HCT116 (cell line): ENCODE data around the gene ADGRF4. TPM values are rescaled to one million over a fixed set of nuclear protein-coding genes. Genes with fewer than 3 reads are reported as not detected.

Experiments
- ATAC-seq: fragments of 200-7000 bp; cut with Tn5 transposase; 2 replicates; pipeline ENCODE4 v1.9.1; 2020; ENCODE audit warnings: mild to moderate bottlenecking, moderate library complexity
- BruUV-seq: library from RNA; stranded (reverse); fragments of 400-500 nt; replicated peaks from 2 replicates; lab custom pipeline; 2021; lab: Mats Ljungman, UMichigan
- CTCF ChIA-PET: fragments of 300-600 bp; sonication (Branson Sonifier 250); formaldehyde crosslinking; loops from one replicate; lab custom pipeline; 2021; ENCODE audit warnings: antibody characterized with exemption; lab: Charles Lee
- POLR2A ChIA-PET: fragments of 300-600, 350-600 bp; sonication (Branson Sonifier 250); formaldehyde crosslinking; loops from one replicate; lab custom pipeline; 2021; ENCODE audit warnings: antibody characterized with exemption; lab: Charles Lee
- RAD21 ChIA-PET, 2 experiments: fragments of 300-600 bp; sonication (Branson Sonifier 250); formaldehyde crosslinking; loops; one replicate each; lab custom pipeline; 2023; ENCODE audit warnings: low total read pairs in 2 of 2; ENCODE audit not compliant: uncharacterized antibody in 2 of 2, unreplicated experiment in 2 of 2, low non-redundant PET in 1 of 2; lab: Charles Lee
- DNase-seq: peaks from one replicate; pipeline ENCODE4 v3.0.0-alpha.2; 2010; ENCODE audit warnings: low read depth, low spot score
- H2AFZ ChIP-seq: fragments of 200-600 bp; shearing (Covaris generic), sonication (generic); 2 replicates; pipeline ENCODE4 v1.6.1; 2017; ENCODE audit warnings: low read depth, mixed run types, mixed read lengths, antibody characterized with exemption, low read length; ENCODE audit not compliant: poor library complexity, severe bottlenecking
- H3K27ac ChIP-seq: 2 replicates; pipeline ENCODE4 v1.5.1; 2012; ENCODE audit warnings: low read depth, low read length
- H3K27me3 ChIP-seq: fragments of 200-600 bp; sonication (generic); 2 replicates; pipeline ENCODE4 v1.6.1; 2016; ENCODE audit warnings: mixed run types, low read length, mixed read lengths; ENCODE audit not compliant: insufficient read depth
- H3K36me3 ChIP-seq, 2 experiments: fragments of 200-500 bp in 1 of 2; fragments of 200-600 bp in 1 of 2; sonication (Bioruptor generic) in 1 of 2; sonication (generic) in 1 of 2; 2 replicates each; pipeline versions ENCODE4 v1.5.1 to v1.6.1; 2014 to 2016; ENCODE audit warnings: low read length in 2 of 2, inconsistent platforms in 1 of 2, mixed read lengths in 1 of 2, mixed run types in 1 of 2; ENCODE audit not compliant: insufficient read depth in 2 of 2, control insufficient read depth in 1 of 2
- H3K4me1 ChIP-seq, 2 experiments: fragments of 200-600 bp in 1 of 2; sonication (generic) in 1 of 2; 2 replicates each; pipeline versions ENCODE4 v1.5.1 to v1.6.1; 2012 to 2017; ENCODE audit warnings: low read length in 2 of 2, inconsistent platforms in 1 of 2, mild to moderate bottlenecking in 1 of 2, mixed read lengths in 1 of 2, mixed run types in 1 of 2, moderate library complexity in 1 of 2; ENCODE audit not compliant: insufficient read depth in 2 of 2, control insufficient read depth in 1 of 2
- H3K4me2 ChIP-seq: fragments of 200-600 bp; sonication (generic); 2 replicates; pipeline ENCODE4 v1.6.1; 2017; ENCODE audit warnings: mixed run types, low read length, mixed read lengths
- H3K4me3 ChIP-seq, 2 experiments: fragments of 200-600 bp in 1 of 2; sonication (generic) in 1 of 2; replicated peaks in 1 of 2; 2 replicates each; pipeline ENCODE4 v1.5.1; 2011 to 2016; ENCODE audit warnings: low read length in 2 of 2, control low read depth in 1 of 2, low read depth in 1 of 2, mild to moderate bottlenecking in 1 of 2, mixed read lengths in 1 of 2, mixed run types in 1 of 2
- H3K79me2 ChIP-seq: fragments of 200-600 bp; sonication (generic); 2 replicates; pipeline ENCODE4 v1.6.1; 2017; ENCODE audit warnings: mild to moderate bottlenecking, mixed run types, low read length, moderate library complexity, mixed read lengths; ENCODE audit not compliant: insufficient read depth
- H3K9ac ChIP-seq: fragments of 200-600 bp; sonication (generic); 2 replicates; pipeline ENCODE4 v1.6.1; 2016; ENCODE audit warnings: low read length, mixed read lengths
- H3K9me2 ChIP-seq: fragments of 200-600 bp; sonication (generic), shearing (Covaris generic); 2 replicates; pipeline ENCODE4 v1.6.1; 2017; ENCODE audit warnings: mixed run types, mild to moderate bottlenecking, moderate library complexity; ENCODE audit not compliant: insufficient read depth
- H3K9me3 ChIP-seq, 2 experiments: fragments of 200-500 bp in 1 of 2; fragments of 200-600 bp in 1 of 2; sonication (Bioruptor generic) in 1 of 2; sonication (generic) in 1 of 2; 2 replicates each; pipeline ENCODE4 v1.6.1; 2014 to 2017; ENCODE audit warnings: low read length in 2 of 2, mixed read lengths in 2 of 2, inconsistent platforms in 1 of 2, low read depth in 1 of 2, mild to moderate bottlenecking in 1 of 2, mixed run types in 1 of 2, moderate library complexity in 1 of 2; ENCODE audit not compliant: control insufficient read depth in 1 of 2, insufficient read depth in 1 of 2
- H4K20me1 ChIP-seq: fragments of 200-600 bp; sonication (generic), shearing (Covaris generic); 2 replicates; pipeline ENCODE4 v1.6.1; 2017; ENCODE audit warnings: mixed run types, mild to moderate bottlenecking, moderate library complexity; ENCODE audit not compliant: insufficient read depth
- ATF3 ChIP-seq: IDR thresholded peaks from 2 replicates; pipeline ENCODE4 v1.6.1; 2012
- CBX3 ChIP-seq: IDR thresholded peaks from 2 replicates; pipeline ENCODE4 v1.6.1; 2012; ENCODE audit warnings: low read depth
- CEBPB ChIP-seq: IDR thresholded peaks from 2 replicates; pipeline ENCODE4 v1.6.1; 2012; ENCODE audit warnings: low read depth
- CTCF ChIP-seq, 3 experiments: fragments of 200-600 bp in 1 of 3; sonication (generic) in 1 of 3; IDR thresholded peaks in 2 of 3; conservative IDR thresholded peaks in 1 of 3; 2 replicates each; pipeline ENCODE4 v1.5.1; 2012 to 2017; ENCODE audit warnings: low read depth in 2 of 3, low read length in 2 of 3, antibody characterized with exemption in 1 of 3, borderline replicate concordance in 1 of 3, control low read depth in 1 of 3, mild to moderate bottlenecking in 1 of 3, mixed read lengths in 1 of 3, mixed run types in 1 of 3, moderate library complexity in 1 of 3; ENCODE audit not compliant: insufficient read depth in 1 of 3
- EGR1 ChIP-seq: IDR thresholded peaks from 2 replicates; pipeline ENCODE4 v1.6.1; 2012; ENCODE audit warnings: low read depth
- EZH2phosphoT487 ChIP-seq: fragments of 200-600 bp; IDR thresholded peaks from 2 replicates; pipeline ENCODE4 v1.6.1; 2018; ENCODE audit warnings: antibody characterized with exemption, borderline replicate concordance
- FOSL1 ChIP-seq: IDR thresholded peaks from 2 replicates; pipeline ENCODE4 v1.6.1; 2012; ENCODE audit warnings: low read depth
- JUND ChIP-seq: IDR thresholded peaks from 2 replicates; pipeline ENCODE4 v1.6.1; 2012
- POLR2A ChIP-seq: IDR thresholded peaks from 2 replicates; pipeline ENCODE4 v1.7.0; 2011; ENCODE audit warnings: borderline replicate concordance; ENCODE audit not compliant: insufficient read depth, insufficient read length; ENCODE audit errors: extremely low read depth
- POLR2AphosphoS5 ChIP-seq: IDR thresholded peaks from 2 replicates; pipeline ENCODE4 v1.6.1; 2011; ENCODE audit warnings: mild to moderate bottlenecking, low read depth, low read length, moderate library complexity
- RAD21 ChIP-seq: IDR thresholded peaks from 2 replicates; pipeline ENCODE4 v1.6.1; 2012; ENCODE audit warnings: low read depth, mild to moderate bottlenecking
- REST ChIP-seq: IDR thresholded peaks from 2 replicates; pipeline ENCODE4 v1.6.1; 2012; ENCODE audit warnings: low read depth
- SP1 ChIP-seq: IDR thresholded peaks from 2 replicates; pipeline ENCODE4 v1.6.1; 2012; ENCODE audit warnings: low read depth
- SRF ChIP-seq: IDR thresholded peaks from 2 replicates; pipeline ENCODE4 v1.6.1; 2012; ENCODE audit warnings: low read depth
- TCF7L2 ChIP-seq: IDR thresholded peaks from 2 replicates; pipeline ENCODE4 v1.7.0; 2011; ENCODE audit warnings: borderline replicate concordance, inconsistent platforms; ENCODE audit not compliant: insufficient read depth, insufficient read length; ENCODE audit errors: extremely low read depth
- ZBTB33 ChIP-seq: IDR thresholded peaks from 2 replicates; pipeline ENCODE4 v1.6.1; 2011; ENCODE audit warnings: mild to moderate bottlenecking, low read length, moderate library complexity; ENCODE audit not compliant: insufficient replicate concordance; ENCODE audit errors: extremely low read depth
- ZFX ChIP-seq: fragments of 450-650 bp; IDR thresholded peaks from 2 replicates; pipeline ENCODE4 v1.6.1; 2017
- intact Hi-C: fragments of 100-400 bp; cut with micrococcal nuclease; formaldehyde crosslinking; loops from 2 replicates; pipeline ENCODE4 v1.10.0; 2022
- total RNA-seq: library from RNA; stranded (reverse); gene quantifications from one replicate; pipeline ENCODE4 v1.2.1, GENCODE V29; 2021; ENCODE audit not compliant: unreplicated experiment

The ADGRF4 gene
- total RNA-seq, 1 experiment from 2014 or later: not detected

DNA sequence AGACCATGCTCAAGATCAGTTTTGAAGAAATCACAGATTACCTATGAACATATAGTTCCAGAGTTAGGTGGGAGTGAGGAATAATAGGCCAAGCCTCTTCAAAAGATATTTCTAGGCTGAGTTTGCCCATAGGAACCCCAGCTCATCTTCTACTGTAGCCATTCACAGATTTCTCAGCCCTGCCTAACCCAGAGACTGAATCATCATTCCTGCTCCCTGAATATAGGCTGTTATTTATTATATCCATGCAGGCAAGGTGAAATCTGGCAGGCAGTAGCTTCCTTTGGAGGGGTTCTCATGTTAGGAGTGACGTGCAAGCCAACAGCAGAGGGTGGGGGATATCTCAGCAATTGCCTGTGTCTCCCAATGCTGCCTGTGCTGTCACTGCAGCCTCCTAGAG is 25.6 kb upstream of the ADGRF4 start:
- Histone ChIP-seq H3K4me2 (no peak overlapping the region), H3K27me3 (no peaks in the 10 kb centered on the region), H3K9me3 (no peaks in the 10 kb centered on the region), H3K36me3 (no peaks in the 10 kb centered on the region)
- intact Hi-C loops: no loop called here
- ATAC-seq: no peak
- RAD21 ChIA-PET: no interaction called here
- TF ChIP-seq ZFX: no peak
- TF ChIP-seq CTCF (IDR thresholded peaks at IDR 0.05 in 2 of 3, conservative IDR thresholded peaks at IDR 0.05 in 1 of 3; ENCODE audit: borderline replicate concordance in 1 of 3, insufficient read depth in 1 of 3, low read depth in 2 of 3, low read length in 2 of 3): no peak
- TF ChIP-seq ATF3: no peak
- TF ChIP-seq POLR2AphosphoS5: no peak
- no peak for TF ChIP-seq SRF
- no peak for TF ChIP-seq FOSL1
- no peak for TF ChIP-seq REST
- no peak for TF ChIP-seq POLR2A
- TF ChIP-seq ZBTB33: no peak
- TF ChIP-seq SP1: no peak
- TF ChIP-seq CEBPB: no peak
- no peak for TF ChIP-seq EGR1
- TF ChIP-seq TCF7L2: no peak
- TF ChIP-seq RAD21: no peak
- no peak for TF ChIP-seq EZH2phosphoT487
- no peak for TF ChIP-seq JUND
- no peak for TF ChIP-seq CBX3
- TF ChIP-seq, all 23 proteins: peak for 0
- no peak overlapping the region for H3K9ac ChIP-seq
- no peak overlapping the region for H3K27ac ChIP-seq
- CTCF ChIA-PET: no interaction called here
- POLR2A ChIA-PET: no interaction called here
- H3K4me1 ChIP-seq: no peaks in the 10 kb centered on the region
- no peak overlapping the region for H3K4me3 ChIP-seq
- DNase-seq: no peak
- H2AFZ ChIP-seq: no peak overlapping the region
- no TSS peak for BruUV-seq
- no peaks in the 10 kb centered on the region for H3K79me2 ChIP-seq
- no peaks in the 10 kb centered on the region for H4K20me1 ChIP-seq
- H3K9me2 ChIP-seq: 0 out of 2 replicates have a peak, but pooled peaks cover 4% of the 10 kb centered on the region
